ENCODE measurements around the gene SARDH.
"Not testable (repeated sequence)": the region's sequence is repeated elsewhere in the genome, so short reads cannot be mapped to it uniquely, and the experiment has no call there.

Gene SARDH

DNA sequence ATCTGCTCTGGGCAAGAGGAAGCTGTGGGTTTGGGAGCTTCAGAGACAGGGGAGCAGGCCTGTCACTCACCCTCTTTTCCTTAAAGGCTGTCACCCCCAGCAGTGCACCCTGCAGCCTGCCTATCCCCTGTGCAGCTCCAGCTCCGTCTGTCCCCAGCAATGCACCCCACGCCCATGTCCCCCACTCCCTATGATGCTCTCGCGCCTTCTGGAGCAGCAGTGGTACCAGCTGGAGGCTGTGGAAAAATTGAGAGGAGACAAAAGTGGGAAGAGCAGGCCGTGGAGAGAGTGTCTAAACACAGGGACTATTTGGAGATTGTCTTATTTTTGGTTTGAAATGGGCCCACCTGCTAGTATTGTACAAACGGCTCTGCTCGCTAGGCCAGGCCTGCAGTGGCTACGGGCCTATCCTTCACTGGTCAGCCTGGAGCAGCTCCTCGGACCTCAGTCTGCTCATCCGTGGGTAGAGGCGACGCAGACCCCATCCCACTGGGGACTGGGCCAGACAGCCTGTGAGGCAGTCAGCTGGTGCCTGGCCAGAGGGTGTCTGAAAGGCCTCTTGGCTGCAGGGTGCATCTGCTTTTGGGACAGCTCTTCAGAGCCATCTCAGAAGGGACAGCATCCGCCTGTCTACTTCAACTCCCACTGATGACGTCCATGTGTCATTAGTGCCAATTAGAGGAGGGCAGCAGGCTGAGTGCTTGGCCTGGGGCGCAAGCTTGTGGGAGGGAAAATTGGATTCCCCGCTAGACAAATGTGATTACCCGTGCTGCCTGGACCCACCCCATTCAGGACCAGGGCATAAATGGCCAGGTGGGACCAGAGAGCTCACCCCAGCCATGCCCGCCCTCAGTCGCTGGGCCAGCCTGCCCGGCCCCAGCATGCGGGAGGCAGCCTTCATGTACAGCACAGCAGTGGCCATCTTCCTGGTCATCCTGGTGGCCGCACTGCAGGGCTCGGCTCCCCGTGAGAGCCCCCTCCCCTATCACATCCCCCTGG is 102.3 kb downstream of the SARDH start, which contains the start of gene DBH:
Gene DBH (plus strand): TSS at position 831 of the 999 bp plus-strand sequence. CDS start 9 bp downstream, at position 840.
- no peak for DNase-seq

DNA sequence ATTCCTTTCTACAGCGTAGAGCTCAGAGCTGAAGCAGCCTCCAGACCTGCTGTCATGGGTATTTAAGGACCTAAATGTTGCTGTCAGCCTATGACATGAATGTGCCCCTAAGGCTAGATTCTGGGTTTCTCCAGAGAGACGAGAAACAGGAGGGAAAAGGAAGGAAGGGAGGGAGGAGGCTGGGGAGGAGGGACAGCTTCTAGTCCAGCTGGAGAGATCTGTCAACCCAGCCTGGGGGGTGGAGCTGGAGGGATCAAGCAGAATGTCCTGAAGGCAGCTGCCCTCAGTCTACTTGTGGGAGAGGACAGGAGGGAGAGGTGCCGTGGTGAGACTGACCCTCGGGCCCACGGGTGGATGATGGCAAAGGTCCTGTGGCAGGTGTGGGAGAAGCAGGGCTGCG is 103.1 kb downstream of the SARDH start:
- no peak for DNase-seq

DNA sequence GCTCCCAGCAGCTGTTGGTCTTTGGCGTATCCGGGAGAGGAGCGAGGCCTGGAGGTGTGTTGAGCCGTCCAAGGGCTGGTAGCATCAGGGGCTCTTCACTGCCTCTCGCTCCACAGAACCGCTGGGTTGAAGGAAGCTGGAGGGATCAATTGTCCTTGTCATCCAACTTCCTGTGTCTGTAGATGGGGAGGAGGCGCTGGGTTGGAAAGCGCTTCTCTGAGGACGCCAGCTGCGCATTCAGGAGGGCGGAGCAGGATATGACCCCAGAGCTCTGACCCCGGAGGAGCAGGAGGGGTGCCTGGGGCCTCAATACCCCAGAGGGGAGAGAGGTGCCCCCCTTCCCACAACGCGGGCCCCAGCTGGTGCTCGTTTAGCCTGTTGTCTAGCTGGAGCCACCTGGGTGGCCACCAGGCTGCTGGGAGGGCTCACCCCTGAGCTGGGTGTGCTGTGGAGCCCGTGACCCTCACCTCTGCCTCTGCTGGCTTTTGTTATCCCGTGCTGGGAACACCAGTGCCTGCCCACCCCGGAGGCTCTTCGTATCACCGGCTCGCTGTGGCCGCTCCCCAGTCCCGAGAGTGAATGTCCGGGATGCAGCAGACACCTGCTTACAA is 104.0 kb downstream of the SARDH start:
- DNase-seq, result no peak

DNA sequence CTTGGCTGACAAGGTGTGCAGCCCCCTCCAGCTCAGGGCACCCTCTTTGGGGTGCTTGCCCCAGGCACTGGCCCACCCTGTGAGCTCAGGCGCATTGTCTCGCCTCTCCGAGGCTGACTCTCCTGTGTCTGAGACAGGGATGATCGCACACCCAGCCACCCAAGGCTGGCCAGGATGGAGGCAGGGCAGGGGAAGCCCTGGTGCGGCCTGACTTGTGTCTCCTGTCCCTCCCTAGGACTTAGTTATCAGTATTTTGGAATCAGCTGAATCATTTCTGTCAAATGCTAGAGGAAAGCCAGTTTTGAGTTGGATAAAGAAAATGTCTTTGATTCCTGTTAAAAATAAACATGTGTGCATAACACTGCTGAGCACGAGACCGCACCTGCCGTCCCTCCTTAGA is 104.5 kb downstream of the SARDH start:
- DNase-seq, result no peak

DNA sequence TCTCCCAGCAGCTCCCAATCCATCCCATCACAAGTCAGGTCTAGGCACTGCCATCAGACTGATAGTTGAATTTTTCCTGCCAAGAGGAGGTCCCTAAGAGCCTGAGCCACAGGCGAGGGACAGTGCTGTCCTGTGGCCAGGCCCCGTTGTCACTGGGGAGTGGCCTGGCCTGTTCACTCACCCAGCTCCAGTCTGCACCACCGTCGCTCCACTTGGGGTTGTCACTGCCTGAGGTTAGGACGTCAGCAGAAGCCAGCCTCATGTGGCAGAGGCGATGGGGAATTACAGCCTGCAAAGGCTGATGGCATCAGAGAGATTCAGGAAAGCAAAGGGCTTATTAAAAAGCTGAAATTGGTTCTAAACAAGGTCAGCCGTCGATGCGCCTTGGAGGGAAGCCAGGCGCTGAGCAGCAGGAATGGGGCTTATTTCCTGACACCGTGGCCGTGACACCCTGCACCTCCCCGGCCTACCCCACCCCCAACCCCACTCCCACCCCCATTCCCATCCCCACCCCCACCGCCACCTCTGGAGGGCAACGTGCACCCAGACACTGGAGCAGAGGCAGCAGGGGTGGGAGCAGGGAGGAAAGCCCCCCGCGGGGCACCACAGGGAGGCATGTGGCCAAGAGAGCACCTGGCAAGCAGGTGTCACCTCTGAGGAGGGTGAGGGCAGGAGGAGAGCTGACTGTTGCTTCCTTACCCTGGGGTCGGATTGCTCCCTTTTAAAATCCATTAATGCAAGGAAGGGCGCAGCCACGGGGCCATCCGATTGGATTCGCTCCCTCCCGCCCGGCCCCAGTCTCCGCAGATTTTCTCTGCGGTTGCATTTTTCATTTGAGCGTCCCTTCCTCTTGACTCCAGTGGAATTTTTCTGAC is 105.1 kb downstream of the SARDH start:
- DNase-seq, result no peak

- DNase-seq, result no peak
These were observed 107.0 kb downstream of the SARDH start for GRCh38 chr9:133631111-133631510.

DNA sequence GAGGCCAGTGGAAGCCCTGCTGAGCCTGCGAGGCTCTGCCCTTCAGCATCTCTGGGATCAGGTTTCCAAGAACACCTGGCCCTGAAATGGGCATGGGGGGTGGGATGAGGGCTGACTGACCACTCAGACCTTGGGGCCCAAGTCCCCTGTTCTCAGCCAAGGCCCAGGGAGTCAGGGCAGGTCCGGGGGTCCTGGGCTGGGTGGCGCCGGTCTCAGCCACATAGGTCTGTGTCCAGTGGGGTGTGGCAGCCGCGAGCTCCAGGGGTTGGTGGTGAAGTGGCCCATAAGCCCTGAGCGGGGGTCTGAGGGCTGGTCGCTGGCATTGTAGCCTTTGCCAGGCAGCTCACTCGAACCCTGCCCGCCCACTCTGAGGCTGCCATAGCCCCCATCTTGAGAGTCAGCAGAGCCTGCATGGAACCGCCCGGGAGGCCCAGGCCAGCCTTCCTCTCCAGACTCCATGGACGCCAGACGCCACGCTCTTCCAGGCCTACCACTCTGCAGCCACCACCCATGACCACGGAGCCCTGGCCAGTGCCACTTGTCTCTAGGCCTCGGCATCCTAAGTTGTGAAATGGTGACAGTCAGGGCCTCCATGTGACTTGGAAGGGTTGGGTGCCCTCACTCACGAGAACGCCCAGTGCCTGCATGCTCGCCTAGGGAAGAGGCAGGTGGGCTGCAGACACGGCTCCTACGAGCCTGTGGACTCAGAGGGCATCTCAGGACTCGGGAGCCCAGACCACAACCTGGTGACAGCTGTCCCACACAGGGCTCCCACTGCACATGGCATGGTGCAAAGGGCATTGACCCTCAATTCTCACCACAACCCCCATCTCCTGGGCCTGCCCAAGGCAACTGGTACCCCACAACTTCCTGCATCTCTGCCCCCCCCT is 108.7 kb downstream of the SARDH start:
- no peak for DNase-seq

GRCh38 chr9:133628766-133629165 is 109.4 kb downstream of the SARDH start:
- no peak for DNase-seq

- no peak for DNase-seq
These were observed 110.8 kb downstream of the SARDH start for GRCh38 chr9:133627341-133627740.

DNA sequence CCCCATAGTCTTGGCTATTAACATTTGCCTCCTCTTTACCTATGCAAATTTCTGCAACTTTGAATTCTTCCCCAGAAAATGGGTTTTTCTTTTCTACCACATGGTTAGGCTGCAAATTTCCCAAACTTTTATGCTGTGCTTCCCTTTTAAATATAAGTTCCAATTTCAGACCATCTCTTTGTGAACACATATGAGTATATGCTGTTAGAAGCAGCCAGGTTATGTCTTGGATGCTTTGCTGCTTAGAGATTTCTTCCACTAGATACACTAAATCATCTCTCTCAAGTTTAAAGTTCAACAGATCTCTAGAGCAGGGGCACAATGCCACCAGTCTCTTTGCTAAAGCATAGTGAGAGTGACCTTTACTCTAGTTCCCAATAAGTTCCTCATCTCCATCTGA is 112.1 kb downstream of the SARDH start:
- DNase-seq, result not testable (repeated sequence)

DNA sequence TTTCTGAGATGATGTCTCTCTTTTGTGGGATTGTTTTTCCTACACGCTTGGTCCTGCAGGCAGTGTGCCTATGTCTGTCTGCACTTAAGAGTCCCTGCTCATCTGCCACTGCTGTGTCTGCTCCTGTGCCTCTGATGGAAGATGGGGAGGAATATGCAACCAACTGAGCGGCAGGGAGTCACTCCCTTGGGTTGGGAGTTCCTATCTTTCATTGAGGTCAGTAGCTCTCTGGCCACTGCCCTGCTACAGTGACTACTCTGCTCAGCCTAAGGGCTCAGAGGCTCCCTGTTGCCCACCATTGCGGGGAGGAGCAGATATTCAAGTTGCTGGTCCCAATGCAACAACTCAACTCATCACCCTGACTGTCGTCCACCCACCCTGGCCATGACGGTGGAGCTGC is 115.6 kb downstream of the SARDH start:
- DNase-seq, result no peak

DNA sequence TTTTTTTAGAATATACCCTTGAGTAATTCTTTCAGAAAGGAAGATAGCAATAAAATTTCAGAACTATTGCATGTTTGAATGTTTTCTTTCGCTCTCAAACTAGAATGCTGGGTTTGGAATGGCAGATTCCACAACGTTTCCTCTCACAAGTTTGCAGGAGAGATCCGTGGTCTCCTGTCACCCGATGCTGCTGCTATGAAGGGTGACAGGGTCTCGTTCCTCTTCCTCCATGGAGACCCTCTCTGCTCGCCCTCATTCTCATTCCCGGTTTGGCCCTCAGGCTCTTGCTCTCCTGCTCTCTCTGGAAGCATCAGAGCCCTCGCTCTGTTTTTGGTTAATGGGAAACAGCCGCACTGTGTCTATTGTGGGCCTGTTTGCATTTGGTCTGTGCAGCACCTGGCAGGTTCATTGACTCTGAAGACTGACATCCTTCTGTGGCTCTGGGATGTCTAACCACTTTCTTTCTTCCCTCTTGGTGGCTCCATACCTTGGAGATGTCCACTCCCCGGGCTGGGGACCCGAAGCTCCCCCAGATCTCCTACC is 116.4 kb downstream of the SARDH start:
- DNase-seq, result no peak

DNA sequence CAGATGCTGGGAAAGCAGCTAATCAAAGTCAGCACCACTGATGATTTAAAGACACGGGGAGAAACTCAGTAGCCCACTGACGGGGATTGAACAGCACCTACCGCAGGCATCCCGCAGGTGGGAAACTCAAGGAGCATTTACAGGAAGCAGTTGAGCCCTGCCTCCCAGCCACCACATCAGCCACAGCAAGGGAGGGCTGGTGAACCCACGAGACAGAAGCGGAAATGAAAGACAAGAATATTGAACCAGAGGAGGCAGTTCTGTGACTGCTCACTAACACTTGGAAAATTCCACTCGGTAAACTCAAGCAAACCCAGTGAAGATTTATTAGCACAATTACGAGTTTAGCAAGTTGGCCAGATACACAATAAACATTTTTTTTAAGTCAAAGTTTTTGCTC is 118.4 kb downstream of the SARDH start:
- peak in 2 of 56 donors; percentile 6 to 15 for DNase-seq

- no peak for DNase-seq
These were observed 119.4 kb downstream of the SARDH start for GRCh38 chr9:133618726-133619125.

DNA sequence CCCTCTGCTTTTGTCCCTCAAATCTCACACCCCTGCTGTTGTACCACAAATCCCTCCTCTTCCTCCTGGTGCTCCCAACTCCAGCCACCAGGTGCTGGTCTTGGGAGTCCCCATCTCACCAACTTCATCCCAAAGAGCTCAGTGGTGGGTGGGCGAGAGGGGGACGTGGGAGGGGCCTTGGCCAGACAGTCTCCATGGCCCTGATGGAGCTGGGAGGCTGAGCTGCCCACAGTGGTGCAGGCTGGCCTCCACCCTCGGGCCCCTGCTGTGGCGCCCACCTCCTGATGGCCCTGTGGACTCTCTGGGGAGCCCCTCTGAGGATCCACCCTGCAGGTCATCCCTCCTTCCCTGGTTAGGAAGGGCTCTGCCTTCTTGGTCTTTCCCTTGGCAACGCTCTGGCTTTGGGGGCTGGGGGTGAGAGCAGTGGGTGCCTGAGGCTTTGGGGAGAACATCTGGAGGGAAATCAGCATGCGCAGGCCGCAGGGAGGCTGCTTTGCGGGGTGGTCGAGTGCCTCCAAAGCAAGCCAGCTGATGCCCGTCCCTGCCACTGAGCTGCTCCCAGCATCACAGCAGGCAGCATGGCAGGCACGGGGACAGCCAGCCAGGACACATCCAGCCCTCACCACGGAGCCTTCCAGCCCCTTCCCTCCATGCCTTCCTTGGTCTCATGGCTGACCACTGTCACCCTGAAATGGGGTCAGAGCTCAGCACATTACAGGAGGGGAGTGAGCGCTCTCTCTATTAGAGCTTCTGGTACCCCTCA is 121.3 kb downstream of the SARDH start:
- DNase-seq, result no peak

GRCh38 chr9:133615606-133616188 is 122.5 kb downstream of the SARDH start:
- no peak for DNase-seq

DNA sequence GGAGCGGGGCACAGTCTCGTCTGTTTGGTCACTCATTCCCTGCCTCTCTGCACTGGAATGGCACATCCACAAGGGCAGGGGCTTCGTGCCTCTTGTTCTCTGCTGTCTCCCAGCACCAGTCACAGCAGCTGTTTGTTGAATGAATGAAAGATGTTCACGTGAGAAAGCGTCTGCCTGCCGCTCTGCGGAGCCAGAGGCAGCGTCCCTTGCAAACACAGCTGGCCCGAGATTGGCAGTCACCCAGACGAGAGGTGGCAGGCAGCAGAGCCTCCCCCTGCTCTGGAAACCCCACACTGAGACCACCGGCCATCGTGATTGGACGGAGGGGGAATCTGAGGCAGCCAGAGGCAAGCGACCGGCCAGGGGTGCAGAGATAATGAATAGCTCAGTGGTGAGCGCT is 123.0 kb downstream of the SARDH start:
- no peak for DNase-seq

- DNase-seq, result no peak
These were observed 123.5 kb downstream of the SARDH start for GRCh38 chr9:133614678-133615077.

- DNase-seq, result no peak
These were observed 124.1 kb downstream of the SARDH start for GRCh38 chr9:133614056-133614455.
